Measurements from ENCODE around the gene CNTNAP5.

DNA sequence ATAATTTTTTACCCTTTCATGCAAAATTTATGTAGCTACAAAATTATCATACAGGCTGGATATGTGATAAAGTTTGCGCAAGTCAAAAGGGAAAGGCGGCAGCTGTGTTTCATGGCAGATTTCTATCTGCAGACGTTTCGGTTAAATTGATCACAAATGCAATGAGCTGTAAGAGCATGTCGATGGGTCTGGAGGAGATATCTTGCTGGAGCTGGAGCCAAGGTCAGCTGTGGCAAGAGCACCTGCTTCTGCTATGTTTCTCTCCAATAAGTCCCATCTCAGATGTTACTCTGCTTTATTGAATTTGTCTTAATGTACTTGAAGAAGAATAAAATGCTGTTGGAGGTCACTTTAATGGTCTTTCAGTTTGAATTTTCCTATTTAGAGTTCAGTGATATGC lies 749.7 kb downstream of the CNTNAP5 start:
- TF ChIP-seq, protein P1, sequence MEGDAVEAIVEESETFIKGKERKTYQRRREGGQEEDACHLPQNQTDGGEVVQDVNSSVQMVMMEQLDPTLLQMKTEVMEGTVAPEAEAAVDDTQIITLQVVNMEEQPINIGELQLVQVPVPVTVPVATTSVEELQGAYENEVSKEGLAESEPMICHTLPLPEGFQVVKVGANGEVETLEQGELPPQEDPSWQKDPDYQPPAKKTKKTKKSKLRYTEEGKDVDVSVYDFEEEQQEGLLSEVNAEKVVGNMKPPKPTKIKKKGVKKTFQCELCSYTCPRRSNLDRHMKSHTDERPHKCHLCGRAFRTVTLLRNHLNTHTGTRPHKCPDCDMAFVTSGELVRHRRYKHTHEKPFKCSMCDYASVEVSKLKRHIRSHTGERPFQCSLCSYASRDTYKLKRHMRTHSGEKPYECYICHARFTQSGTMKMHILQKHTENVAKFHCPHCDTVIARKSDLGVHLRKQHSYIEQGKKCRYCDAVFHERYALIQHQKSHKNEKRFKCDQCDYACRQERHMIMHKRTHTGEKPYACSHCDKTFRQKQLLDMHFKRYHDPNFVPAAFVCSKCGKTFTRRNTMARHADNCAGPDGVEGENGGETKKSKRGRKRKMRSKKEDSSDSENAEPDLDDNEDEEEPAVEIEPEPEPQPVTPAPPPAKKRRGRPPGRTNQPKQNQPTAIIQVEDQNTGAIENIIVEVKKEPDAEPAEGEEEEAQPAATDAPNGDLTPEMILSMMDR (IDR thresholded peaks at IDR 0.05 in 2 of 3, conservative IDR thresholded peaks at IDR 0.05 in 1 of 3; ENCODE audit: insufficient read depth in 2 of 3, low read depth in 1 of 3, low read length in 3 of 3): no peak
- TF ChIP-seq NR2C2 (CRISPR knock-in tag; IDR thresholded peaks at IDR 0.05) (no peak), NR2C2 (tag; IDR thresholded peaks at IDR 0.05) (no peak), ZBTB7A (IDR thresholded peaks at IDR 0.05; ENCODE audit: borderline replicate concordance, control insufficient read depth, low read depth, low read length) (no peak), GABPA (tag; conservative IDR thresholded peaks at IDR 0.05; ENCODE audit: low read depth) (no peak)
- TF ChIP-seq, protein P2, sequence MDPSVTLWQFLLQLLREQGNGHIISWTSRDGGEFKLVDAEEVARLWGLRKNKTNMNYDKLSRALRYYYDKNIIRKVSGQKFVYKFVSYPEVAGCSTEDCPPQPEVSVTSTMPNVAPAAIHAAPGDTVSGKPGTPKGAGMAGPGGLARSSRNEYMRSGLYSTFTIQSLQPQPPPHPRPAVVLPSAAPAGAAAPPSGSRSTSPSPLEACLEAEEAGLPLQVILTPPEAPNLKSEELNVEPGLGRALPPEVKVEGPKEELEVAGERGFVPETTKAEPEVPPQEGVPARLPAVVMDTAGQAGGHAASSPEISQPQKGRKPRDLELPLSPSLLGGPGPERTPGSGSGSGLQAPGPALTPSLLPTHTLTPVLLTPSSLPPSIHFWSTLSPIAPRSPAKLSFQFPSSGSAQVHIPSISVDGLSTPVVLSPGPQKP (CRISPR knock-in tag; IDR thresholded peaks at IDR 0.05): no peak
- TF ChIP-seq, protein P3, sequence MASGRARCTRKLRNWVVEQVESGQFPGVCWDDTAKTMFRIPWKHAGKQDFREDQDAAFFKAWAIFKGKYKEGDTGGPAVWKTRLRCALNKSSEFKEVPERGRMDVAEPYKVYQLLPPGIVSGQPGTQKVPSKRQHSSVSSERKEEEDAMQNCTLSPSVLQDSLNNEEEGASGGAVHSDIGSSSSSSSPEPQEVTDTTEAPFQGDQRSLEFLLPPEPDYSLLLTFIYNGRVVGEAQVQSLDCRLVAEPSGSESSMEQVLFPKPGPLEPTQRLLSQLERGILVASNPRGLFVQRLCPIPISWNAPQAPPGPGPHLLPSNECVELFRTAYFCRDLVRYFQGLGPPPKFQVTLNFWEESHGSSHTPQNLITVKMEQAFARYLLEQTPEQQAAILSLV (tag; IDR thresholded peaks at IDR 0.05): no peak
- TF ChIP-seq, protein P4, sequence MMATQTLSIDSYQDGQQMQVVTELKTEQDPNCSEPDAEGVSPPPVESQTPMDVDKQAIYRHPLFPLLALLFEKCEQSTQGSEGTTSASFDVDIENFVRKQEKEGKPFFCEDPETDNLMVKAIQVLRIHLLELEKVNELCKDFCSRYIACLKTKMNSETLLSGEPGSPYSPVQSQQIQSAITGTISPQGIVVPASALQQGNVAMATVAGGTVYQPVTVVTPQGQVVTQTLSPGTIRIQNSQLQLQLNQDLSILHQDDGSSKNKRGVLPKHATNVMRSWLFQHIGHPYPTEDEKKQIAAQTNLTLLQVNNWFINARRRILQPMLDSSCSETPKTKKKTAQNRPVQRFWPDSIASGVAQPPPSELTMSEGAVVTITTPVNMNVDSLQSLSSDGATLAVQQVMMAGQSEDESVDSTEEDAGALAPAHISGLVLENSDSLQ (IDR thresholded peaks at IDR 0.05): no peak

All from K562 (cell line).